GM10266 (cell line): ENCODE results near the gene SPOP.

ENCODE experiments used
- DNase-seq: peaks from one replicate; pipeline ENCODE4 v3.0.0; 2012; ENCODE audit errors: extremely low spot score
- TF ChIP-seq, protein P1 (sequence below): IDR thresholded peaks from 2 replicates; pipeline ENCODE4 v1.5.1; 2012; ENCODE audit warnings: mild to moderate bottlenecking, low read depth; ENCODE audit not compliant: control insufficient read depth, insufficient read depth; ENCODE audit errors: missing control alignments

SPOP gene

DNA sequence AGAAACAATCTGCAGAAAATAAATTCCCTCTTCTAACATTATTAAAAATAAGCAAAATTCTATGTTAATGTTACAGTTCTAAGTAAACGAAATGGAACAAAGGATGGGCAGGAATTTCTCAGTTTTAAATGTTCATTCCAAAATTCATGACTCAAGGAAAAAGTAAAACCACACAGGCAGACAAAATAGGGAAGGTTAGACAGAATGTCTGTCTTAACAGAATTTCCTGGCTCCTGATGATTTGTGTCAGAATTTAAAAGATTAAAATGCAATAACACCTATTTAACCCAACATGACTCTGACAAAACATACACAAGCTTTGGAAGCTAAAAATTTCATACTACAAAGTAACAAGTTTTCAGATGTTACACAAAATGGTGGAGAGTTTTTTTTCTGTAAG is 42.8 kb downstream of the SPOP start:
- TF ChIP-seq, protein P1, sequence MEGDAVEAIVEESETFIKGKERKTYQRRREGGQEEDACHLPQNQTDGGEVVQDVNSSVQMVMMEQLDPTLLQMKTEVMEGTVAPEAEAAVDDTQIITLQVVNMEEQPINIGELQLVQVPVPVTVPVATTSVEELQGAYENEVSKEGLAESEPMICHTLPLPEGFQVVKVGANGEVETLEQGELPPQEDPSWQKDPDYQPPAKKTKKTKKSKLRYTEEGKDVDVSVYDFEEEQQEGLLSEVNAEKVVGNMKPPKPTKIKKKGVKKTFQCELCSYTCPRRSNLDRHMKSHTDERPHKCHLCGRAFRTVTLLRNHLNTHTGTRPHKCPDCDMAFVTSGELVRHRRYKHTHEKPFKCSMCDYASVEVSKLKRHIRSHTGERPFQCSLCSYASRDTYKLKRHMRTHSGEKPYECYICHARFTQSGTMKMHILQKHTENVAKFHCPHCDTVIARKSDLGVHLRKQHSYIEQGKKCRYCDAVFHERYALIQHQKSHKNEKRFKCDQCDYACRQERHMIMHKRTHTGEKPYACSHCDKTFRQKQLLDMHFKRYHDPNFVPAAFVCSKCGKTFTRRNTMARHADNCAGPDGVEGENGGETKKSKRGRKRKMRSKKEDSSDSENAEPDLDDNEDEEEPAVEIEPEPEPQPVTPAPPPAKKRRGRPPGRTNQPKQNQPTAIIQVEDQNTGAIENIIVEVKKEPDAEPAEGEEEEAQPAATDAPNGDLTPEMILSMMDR, result no peak

DNA sequence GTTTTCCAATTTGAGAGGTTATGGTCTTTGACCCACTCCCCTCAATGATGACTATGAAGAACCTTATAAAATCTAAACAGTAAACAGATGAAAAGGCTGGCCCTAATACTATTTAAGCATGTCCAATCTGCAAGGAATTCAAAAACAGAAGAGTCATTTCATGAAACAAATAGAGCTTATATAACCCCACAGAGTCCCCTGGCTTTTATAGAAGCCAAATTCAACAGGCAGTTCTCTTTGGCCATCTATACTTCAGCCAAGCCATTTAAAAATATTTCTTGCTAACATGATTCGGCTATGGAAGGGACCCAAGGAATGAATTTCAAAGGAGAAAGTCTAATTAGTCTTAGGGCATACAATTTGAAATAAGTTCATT is 43.4 kb downstream of the SPOP start:
- TF ChIP-seq, protein P1, result no peak

More for the DNA sequence above, 42.8 kb downstream of the SPOP start:
- no peak for DNase-seq

DNA sequence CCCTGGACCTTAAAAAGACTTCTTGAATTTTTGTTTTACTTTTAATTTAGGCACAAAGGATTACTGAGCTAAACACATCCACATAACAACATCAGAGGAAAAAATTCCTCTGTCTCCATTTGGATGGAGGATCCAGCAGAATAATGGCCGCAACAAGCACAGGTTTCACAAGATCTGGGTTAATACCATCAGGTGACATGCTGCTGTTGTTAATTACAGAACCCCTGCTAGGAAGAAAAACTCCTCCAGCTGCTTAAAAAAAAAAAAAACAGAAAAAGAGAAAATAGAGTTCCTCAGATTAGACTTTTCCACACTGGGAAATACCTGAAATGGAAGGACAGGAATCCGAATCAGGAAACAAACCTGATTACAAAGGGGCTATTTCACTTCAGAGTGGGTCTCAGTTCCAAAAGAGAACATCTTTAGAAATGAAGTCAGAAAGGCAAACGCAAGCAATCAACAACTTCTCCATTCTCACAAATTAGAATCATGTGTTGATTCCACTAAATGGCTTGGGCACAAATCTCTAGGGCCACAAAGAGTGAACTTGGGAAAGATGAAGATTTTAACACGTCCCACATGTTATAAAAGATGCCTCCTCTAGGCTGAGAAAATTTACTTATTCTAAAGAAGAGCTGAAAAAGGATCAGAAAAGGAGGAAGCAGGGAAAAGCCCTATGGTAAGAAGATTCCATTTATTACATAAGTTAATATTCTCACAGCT is 44.0 kb downstream of the SPOP start:
- DNase-seq, result no peak
- TF ChIP-seq, protein P1, result no peak

More for the DNA sequence above, 43.4 kb downstream of the SPOP start:
- no peak for DNase-seq

DNA sequence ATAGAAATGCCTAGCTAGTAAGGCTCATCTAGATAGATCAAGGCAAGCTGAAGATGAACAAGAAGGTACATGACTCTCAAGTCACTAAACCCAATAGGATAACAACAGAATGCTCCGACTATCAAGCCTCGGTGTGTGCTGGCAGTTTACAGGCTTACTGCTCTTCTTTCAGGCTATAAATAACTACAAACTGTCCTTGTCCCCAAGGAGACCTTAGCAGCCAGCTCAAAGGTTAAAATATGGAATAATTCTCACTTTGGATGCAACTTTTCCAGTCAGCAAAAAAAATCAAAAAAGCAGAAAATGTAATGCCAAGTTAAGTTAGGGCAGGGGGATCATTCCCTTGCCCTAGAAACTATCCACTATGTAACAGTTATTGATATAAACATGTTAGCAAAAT is 44.6 kb downstream of the SPOP start:
- DNase-seq, result no peak
- TF ChIP-seq, protein P1, result no peak

DNA sequence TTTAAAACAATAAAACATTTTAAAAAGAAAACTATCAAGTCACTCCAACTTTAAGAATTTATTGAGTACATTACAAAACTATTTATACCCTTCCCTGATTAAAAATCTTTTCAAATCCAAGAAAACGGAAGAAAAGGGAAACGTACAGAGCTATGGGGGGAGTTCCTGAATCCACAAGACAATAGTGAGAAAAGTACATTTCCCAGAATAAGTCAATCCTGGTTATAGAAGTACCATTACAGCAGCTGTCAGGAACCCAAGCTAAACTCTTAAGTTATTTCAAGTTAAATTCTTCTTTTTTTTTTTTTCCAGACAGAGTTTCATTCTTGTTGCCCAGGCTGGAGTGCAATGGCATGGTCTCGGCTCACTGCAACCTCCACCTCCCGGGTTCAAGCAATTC is 45.7 kb downstream of the SPOP start:
- no peak for DNase-seq
- TF ChIP-seq, protein P1, result no peak

DNA sequence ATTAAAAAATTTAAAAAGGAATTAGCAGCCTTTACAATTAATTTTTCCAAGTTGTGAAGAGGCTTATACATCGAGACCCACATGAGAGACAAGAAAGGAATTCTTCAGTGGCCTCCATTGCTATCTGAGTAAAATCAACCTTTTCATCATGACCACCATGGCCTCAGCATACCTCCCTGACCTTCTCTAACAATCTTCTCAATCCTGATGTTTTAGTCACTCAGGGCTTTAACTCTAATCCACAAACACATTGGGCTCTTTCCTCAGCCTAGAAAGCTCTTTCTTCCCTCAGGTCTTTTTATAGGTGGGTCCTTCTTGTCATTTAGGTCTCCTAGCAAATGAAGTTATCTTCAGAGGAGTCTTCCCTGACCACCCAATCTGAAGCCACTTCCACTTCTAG is 46.4 kb downstream of the SPOP start:
- TF ChIP-seq, protein P1, result no peak
- DNase-seq, result no peak

DNA sequence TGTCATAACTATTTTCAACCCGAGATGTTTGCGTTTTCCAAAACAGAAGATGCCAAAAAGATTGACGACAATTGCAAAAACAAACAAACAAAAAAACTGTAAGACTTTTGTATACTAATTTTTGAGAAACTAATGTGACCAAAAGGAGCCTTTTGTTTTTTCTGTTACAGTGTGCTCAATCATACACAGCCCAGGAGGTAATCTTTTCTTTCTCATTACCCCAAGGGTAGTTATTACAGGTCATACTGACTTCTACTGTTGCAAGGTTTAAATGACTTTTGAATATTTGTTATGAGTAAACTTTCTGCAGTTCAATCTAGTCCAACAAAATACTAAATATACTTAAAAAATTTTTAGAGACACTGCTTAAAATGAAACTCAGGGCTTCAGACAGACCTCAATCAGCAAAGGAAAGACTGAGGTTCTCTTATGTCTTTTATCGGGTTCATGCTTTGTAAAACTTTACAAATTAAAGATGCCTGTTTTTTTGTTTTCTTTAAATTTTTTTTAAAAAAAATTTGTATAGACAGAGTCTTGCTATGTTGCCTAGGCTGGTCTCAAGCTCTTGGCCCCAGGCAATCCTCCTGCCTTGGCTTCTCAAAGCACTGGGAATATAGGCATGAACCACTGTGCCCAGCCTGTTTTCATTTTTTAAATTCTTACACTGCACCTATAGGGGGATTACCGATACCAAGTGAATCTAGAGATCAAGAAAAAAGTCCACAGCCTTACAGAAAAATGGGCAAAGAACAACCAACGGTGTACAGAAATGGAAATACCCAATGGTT is 47.6 kb downstream of the SPOP start:
- no peak for DNase-seq

More for the DNA sequence above, 47.6 kb downstream of the SPOP start:
- TF ChIP-seq, protein P1, result no peak
